ENCODE data around the gene PDE6C. TPM values are rescaled to one million over a fixed set of nuclear protein-coding genes. Genes with fewer than 3 reads are reported as not detected.

The PDE6C gene
- total RNA-seq, 4 donors from 2014 or later = not detected

DNA sequence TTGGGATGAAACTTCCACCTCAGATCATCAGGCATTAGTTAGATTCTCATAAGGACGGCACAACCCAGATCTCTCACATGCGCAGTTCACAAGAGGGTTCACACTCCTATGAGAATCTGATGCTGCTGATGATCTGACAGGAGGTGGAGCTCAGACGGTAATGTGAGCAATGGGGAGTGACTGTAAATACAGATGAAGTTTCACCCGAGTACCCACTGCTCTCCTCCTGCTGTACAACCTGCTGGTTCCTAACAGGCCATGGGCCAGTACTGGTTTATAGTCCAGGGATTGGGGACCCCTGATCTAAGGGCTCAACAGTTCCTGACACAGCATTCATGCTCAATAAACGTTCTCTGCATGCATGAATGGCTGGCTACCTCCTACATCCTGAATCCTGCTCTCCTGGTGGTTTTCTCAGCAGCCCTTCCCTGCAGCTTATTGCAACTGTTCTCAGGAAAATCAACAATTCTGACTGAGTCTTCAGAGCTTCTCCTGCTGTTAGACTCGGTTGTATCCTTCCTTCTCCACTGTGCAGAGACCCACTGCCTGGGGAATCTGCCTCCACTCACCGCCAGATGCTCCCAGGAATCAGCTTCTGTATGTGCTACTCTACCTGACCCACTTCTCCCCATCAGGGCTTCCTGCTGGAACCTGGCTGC lies 17.4 kb downstream of the PDE6C start:
- Histone ChIP-seq H3K9me3 (no peaks in the 10 kb centered on the region), H3K27me3 (no peaks in the 10 kb centered on the region)

DNA sequence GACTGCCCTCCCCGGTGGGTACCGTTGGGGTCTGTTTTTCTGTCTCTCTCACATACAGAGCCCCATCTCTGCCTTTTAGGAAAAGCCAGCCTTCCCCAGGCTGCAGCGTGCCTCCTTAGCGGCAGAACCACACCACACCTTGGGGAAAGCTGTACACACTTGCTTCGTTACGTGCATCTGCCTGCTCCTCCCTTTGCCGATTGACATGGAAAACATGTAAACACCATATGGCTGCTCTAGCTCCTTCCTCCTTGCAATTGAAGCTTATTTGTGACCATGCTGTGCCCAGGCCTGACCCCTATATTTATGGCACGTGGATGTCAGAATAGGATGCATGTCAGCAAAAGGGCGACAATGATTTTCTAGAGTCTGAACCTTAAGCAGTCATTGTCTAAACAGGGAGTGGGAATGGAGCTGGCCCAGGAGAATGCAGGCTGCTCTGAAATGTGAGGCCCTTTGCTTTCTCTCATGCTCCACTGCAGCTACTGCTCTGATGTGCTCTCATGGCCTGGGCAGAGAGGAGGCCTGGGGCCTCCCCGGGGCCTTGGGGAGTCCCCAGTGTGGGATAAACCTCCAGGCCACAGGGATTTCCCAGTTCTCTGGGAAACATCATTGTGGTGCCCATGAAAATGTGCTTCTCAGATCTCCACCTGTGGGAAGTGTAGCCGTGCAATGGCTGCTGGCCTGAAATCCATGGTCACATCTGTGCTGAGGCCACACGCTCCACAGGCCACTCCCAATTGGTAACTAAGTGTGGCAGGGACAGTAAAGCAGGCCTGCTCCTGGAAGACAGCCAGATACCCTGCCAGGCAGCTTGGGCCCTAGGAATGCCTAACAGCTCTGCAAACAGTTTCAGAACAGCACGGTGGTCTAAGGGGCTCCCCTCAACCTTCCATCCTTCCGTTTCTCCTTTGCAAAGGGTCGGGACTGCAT lies 18.6 kb downstream of the PDE6C start:
- H3K4me1 ChIP-seq = no peaks in the 10 kb centered on the region
- no peaks in the 10 kb centered on the region for H3K9me3 ChIP-seq
- DNase-seq (ENCODE audit: low spot score in 2 of 2) = no peak
- no peak overlapping the region for H3K4me3 ChIP-seq
- WGBS, 2 donors = 67 to 88% methylated on average over 14 to 15 of the region's 15 CpGs
- no peak for TF ChIP-seq EP300 (IDR thresholded peaks at IDR 0.05)
- TF ChIP-seq POLR2A (IDR thresholded peaks at IDR 0.05) = no peak
- TF ChIP-seq, protein P1, sequence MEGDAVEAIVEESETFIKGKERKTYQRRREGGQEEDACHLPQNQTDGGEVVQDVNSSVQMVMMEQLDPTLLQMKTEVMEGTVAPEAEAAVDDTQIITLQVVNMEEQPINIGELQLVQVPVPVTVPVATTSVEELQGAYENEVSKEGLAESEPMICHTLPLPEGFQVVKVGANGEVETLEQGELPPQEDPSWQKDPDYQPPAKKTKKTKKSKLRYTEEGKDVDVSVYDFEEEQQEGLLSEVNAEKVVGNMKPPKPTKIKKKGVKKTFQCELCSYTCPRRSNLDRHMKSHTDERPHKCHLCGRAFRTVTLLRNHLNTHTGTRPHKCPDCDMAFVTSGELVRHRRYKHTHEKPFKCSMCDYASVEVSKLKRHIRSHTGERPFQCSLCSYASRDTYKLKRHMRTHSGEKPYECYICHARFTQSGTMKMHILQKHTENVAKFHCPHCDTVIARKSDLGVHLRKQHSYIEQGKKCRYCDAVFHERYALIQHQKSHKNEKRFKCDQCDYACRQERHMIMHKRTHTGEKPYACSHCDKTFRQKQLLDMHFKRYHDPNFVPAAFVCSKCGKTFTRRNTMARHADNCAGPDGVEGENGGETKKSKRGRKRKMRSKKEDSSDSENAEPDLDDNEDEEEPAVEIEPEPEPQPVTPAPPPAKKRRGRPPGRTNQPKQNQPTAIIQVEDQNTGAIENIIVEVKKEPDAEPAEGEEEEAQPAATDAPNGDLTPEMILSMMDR (IDR thresholded peaks at IDR 0.05) = no peak
- H3K27me3 ChIP-seq = no peaks in the 10 kb centered on the region
- no peak overlapping the region for H3K27ac ChIP-seq
- H3K36me3 ChIP-seq = no peaks in the 10 kb centered on the region

More for the DNA sequence above, 17.4 kb downstream of the PDE6C start:
- DNase-seq (ENCODE audit: low spot score in 2 of 2) = no peak
- Histone ChIP-seq H3K27ac (no peak overlapping the region), H3K4me1 (no peaks in the 10 kb centered on the region), H3K4me3 (no peak overlapping the region), H3K36me3 (no peaks in the 10 kb centered on the region)
- no peak for TF ChIP-seq POLR2A (IDR thresholded peaks at IDR 0.05)
- TF ChIP-seq EP300 (IDR thresholded peaks at IDR 0.05) = no peak
- 56 to 71% methylated on average over 7 of the region's 7 CpGs for WGBS, 2 donors

DNA sequence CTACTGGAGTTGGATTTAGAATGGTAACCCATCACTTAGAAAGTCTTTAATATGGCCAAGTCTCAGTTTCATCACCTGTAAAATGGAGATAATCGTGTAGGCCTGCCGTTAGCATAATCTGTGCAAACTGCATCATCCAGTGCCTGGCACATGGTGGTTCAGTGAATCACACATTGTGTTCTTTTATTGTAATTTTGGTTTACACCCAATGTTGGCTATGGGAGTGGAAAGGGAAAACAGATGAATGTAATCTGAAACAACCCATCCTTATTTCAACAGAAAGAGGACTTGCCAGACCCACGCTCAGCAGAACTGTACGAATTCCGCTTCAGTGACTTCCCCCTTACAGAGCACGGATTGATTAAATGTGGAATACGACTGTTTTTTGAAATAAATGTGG lies 27.5 kb downstream of the PDE6C start:
- Histone ChIP-seq H3K4me3 (no peak overlapping the region), H3K27me3 (no peaks in the 10 kb centered on the region), H3K9me3 (no peaks in the 10 kb centered on the region), H3K4me1 (no peaks in the 10 kb centered on the region), H3K27ac (no peak overlapping the region), H3K36me3 (no peaks in the 10 kb centered on the region)
- TF ChIP-seq, protein P1 (IDR thresholded peaks at IDR 0.05) = no peak
- TF ChIP-seq POLR2A (IDR thresholded peaks at IDR 0.05) = no peak
- no peak for TF ChIP-seq EP300 (IDR thresholded peaks at IDR 0.05)
- DNase-seq (ENCODE audit: low spot score in 2 of 2) = no peak
- 89 to 92% methylated on average over 7 of the region's 7 CpGs for WGBS, 2 donors

DNA sequence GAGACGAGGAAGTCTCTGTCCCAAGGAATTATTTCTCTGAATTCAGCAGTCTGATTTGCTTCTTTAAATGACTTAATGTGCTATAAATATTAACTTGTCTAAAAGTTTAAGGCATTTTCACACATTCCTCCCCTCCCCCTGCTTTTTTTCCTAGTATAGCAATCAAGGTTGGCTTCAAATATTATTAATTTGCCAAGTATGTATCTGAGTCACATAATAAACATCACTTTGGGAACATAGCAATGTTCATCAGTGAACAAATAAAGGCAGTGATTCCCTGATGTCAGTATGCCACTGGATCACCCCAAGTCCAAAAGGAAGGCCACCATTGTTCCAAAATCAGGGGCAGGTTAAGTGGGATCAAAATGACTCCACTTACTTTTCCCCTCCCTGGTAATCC lies 40.5 kb downstream of the PDE6C start:
- Histone ChIP-seq H3K4me3 (no peak overlapping the region), H3K9me3 (no peaks in the 10 kb centered on the region), H3K36me3 (no peaks in the 10 kb centered on the region), H3K27me3 (no peaks in the 10 kb centered on the region), H3K4me1 (no peaks in the 10 kb centered on the region), H3K27ac (no peak overlapping the region)
- TF ChIP-seq EP300 (IDR thresholded peaks at IDR 0.05) (no peak), POLR2A (IDR thresholded peaks at IDR 0.05) (no peak)
- TF ChIP-seq, protein P1 (IDR thresholded peaks at IDR 0.05) = no peak
- 80 to 86% methylated on average over 1 of the region's 1 CpG for WGBS, 2 donors
- DNase-seq (ENCODE audit: low spot score in 2 of 2) = no peak

- no peaks in the 10 kb centered on the region for H3K4me1 ChIP-seq
- peaks cover 0 to under 1% (median 0%) of the 10 kb centered on the region in 3 donors for H3K36me3 ChIP-seq
- WGBS, 2 donors = 90 to 96% methylated on average over 1 of the region's 1 CpG
- H3K9me3 ChIP-seq = no peaks in the 10 kb centered on the region
- no peaks in the 10 kb centered on the region for H3K27me3 ChIP-seq
- TF ChIP-seq EP300 (IDR thresholded peaks at IDR 0.05) = no peak
- no peak for TF ChIP-seq POLR2A (IDR thresholded peaks at IDR 0.05)
- TF ChIP-seq, protein P1 (IDR thresholded peaks at IDR 0.05) = no peak
- no peak for DNase-seq (ENCODE audit: low spot score in 2 of 2)
- H3K27ac ChIP-seq = no peak overlapping the region
- H3K4me3 ChIP-seq = no peak overlapping the region
Observed at GRCh38 chr10:93654201-93654600, 41.9 kb downstream of the PDE6C start.

Data from tibial nerve (tissue), 4 donors.